Testis (tissue), 2 donors: Measurements from ENCODE around the gene MATK.

Source experiments
- CTCF ChIP-seq, 3 experiments: fragments of 450-650 bp in 2 of 3; fragments of 200-600 bp in 1 of 3; sonication (generic) in 1 of 3; IDR thresholded peaks; one replicate each; pipeline ENCODE4 v1.5.1; 2016 to 2019; ENCODE audit warnings: antibody characterized with exemption in 3 of 3, mild to moderate bottlenecking in 2 of 3, moderate library complexity in 1 of 3
- POLR2A ChIP-seq: fragments of 450-650 bp; IDR thresholded peaks from one replicate; pipeline ENCODE4 v1.6.1; 2017; ENCODE audit warnings: antibody characterized with exemption, mild to moderate bottlenecking, moderate library complexity

DNA sequence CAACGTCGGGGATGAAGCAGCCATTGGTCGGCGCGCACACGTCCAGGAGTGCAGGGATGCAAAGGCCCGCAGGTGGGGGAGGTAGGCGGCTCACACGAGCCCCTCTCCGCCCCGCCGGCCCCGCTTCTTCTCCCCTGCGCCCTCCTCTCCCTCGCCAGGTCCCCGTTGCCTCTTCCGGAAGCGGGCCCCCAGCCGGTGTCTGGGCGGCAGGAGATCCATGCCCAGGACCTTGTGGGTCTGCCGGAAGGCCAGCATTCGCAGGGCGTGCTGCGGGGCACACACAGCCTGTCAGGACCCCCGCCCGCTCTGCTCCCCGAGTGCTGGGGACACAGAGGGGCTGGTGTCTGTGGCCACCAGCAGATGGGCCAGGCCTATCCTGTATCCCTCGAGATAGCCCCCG lies 19.7 kb upstream of the MATK start:
- TF ChIP-seq CTCF (IDR thresholded peaks at IDR 0.05) (no peak), POLR2A (no peak)
